Esophagus squamous epithelium (tissue), 4 donors: ENCODE data around the gene NUBPL.

Experiments used
- POLR2A ChIP-seq, 4 donors: fragments of 450-650 bp; IDR thresholded peaks; one replicate each; pipeline ENCODE4 v1.6.1; 2017; ENCODE audit warnings: antibody characterized with exemption in 4 of 4, mild to moderate bottlenecking in 4 of 4, moderate library complexity in 3 of 4
- TF ChIP-seq, protein P1 (sequence below), 6 experiments: fragments of 450-650 bp in 4 of 6; fragments of 200-600 bp in 2 of 6; sonication (generic) in 2 of 6; IDR thresholded peaks; one replicate each; pipeline ENCODE4 v1.5.1; 2016 to 2019; ENCODE audit warnings: antibody characterized with exemption in 6 of 6, mild to moderate bottlenecking in 4 of 6, moderate library complexity in 4 of 6

DNA sequence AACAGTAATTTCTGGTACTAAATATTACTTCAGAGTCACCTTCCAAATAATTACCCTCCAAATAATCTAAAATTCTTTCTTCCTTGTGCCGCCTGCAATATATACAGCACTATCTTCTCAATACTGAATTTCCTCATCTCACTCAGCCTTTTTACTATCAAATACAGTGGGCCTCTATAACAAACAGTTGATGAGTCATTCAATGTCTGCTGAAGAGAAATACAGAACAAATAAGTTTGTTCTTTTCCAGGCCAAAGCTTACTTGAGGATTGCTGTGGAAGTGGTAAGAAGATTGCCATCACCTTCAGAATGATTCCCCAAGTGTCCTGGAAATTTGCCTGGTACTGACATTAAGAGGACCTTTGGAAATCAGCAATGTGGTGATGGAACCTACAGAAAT is 297.7 kb downstream of the NUBPL start:
- TF ChIP-seq, protein P1, sequence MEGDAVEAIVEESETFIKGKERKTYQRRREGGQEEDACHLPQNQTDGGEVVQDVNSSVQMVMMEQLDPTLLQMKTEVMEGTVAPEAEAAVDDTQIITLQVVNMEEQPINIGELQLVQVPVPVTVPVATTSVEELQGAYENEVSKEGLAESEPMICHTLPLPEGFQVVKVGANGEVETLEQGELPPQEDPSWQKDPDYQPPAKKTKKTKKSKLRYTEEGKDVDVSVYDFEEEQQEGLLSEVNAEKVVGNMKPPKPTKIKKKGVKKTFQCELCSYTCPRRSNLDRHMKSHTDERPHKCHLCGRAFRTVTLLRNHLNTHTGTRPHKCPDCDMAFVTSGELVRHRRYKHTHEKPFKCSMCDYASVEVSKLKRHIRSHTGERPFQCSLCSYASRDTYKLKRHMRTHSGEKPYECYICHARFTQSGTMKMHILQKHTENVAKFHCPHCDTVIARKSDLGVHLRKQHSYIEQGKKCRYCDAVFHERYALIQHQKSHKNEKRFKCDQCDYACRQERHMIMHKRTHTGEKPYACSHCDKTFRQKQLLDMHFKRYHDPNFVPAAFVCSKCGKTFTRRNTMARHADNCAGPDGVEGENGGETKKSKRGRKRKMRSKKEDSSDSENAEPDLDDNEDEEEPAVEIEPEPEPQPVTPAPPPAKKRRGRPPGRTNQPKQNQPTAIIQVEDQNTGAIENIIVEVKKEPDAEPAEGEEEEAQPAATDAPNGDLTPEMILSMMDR (IDR thresholded peaks at IDR 0.05): no peak
- no peak for TF ChIP-seq POLR2A (IDR thresholded peaks at IDR 0.05)
